ENCODE measurements around the gene KLF15. TPM values are rescaled to one million over a fixed set of nuclear protein-coding genes. Genes with fewer than 3 reads are reported as not detected.

The KLF15 gene
- total RNA-seq (2014; rRNA removed; shearing (Covaris generic)), result 0.03 and 0.31 TPM in 2 replicates

GRCh38 chr3:126357295-126358037, at the start of gene KLF15:
Gene KLF15, minus strand, starts transcription at chr3:126357408. Its CDS starts 4,486 bp downstream, at chr3:126352922.
- peak; percentile 29 for DNase-seq (ENCODE audit: low spot score)

GRCh38 chr3:126406389-126407296, 49.4 kb upstream of the KLF15 start:
- DNase-seq (ENCODE audit: low spot score), result no peak

DNA sequence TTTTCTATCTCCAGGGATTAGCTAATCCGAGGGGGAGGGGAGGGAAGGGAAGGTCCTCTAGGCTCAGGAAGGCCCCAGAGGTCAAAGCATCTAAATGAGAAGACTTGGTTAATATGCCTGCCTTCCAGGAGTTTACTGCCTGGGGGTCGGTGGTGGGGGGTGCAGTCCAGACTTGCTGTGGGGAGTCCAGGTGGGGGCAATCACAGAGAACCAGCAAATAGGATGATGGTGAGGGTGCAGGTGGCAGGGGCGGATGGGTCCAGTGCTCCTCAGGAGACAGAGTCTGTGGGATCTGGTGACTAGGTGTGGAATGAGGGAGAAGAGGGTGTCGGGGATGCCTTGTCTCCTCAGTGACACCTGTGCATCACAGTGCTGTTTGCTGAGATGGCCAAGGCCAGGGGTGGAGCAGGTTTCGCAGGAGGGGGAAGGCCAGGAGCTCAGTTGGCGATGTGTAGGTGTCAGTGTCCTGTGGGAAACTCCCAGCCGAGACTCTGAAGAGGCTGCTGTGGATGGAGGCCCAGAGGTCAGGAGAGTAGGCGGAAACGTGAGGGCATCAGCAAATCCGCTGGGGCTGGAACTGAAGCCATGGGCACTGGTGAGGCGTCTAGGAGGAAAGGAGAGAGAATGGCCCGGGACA, 45.6 kb upstream of the KLF15 start:
- no peak for DNase-seq (ENCODE audit: low spot score)

DNA sequence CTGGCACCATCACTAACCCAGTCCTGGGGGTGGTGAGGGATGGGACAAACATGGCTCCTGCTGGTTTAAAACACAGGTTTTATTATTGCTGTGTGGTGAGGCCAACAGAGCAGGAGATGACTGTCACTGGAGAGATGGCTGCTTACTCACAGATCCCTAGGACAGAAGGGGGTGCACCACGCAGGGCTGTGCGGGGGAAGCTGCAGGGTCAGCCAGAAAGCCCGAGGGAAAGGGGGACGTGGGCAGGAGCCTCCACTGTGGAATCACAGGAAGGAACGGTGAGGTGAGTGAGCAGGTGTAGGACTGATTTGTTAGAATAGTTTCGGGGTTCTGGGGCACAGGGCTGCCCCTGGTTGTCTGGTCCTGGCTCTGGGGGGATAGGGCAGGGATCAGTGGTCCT, 45.0 kb upstream of the KLF15 start:
- DNase-seq (ENCODE audit: low spot score), result no peak

- DNase-seq (ENCODE audit: low spot score), result no peak
Measured at GRCh38 chr3:126401611-126402160, 44.5 kb upstream of the KLF15 start.

GRCh38 chr3:126399756-126400155, 42.5 kb upstream of the KLF15 start:
- no peak for DNase-seq (ENCODE audit: low spot score)

- no peak for DNase-seq (ENCODE audit: low spot score)
Measured at GRCh38 chr3:126399351-126399735, 42.1 kb upstream of the KLF15 start.

GRCh38 chr3:126398423-126399350, 41.5 kb upstream of the KLF15 start:
- no peak for DNase-seq (ENCODE audit: low spot score)

GRCh38 chr3:126397610-126398422, 40.6 kb upstream of the KLF15 start:
- no peak for DNase-seq (ENCODE audit: low spot score)

DNA sequence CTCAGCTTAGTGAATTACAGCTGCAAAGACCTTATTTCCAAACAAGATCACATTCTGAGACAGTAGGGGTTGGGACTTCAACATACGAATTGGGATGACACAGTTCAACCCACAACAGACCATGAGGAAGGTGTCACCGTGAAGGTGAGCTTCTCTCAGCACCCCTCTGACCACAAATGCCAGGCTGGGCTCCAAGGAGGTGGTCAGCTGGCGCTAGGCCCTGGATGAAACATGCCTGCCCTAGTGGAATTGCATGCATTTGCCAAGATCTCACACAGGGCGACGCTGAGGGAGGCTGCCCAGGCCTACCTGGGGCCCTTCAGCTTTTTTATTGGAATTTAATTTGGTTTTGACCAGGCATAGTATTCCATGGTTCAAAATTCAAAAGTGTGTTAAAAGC, 39.3 kb upstream of the KLF15 start:
- DNase-seq (ENCODE audit: low spot score), result no peak

- no peak for DNase-seq (ENCODE audit: low spot score)
Measured at GRCh38 chr3:126395846-126396513, 38.8 kb upstream of the KLF15 start.

- no peak for DNase-seq (ENCODE audit: low spot score)
Measured at GRCh38 chr3:126394977-126395321, 37.7 kb upstream of the KLF15 start.

DNA sequence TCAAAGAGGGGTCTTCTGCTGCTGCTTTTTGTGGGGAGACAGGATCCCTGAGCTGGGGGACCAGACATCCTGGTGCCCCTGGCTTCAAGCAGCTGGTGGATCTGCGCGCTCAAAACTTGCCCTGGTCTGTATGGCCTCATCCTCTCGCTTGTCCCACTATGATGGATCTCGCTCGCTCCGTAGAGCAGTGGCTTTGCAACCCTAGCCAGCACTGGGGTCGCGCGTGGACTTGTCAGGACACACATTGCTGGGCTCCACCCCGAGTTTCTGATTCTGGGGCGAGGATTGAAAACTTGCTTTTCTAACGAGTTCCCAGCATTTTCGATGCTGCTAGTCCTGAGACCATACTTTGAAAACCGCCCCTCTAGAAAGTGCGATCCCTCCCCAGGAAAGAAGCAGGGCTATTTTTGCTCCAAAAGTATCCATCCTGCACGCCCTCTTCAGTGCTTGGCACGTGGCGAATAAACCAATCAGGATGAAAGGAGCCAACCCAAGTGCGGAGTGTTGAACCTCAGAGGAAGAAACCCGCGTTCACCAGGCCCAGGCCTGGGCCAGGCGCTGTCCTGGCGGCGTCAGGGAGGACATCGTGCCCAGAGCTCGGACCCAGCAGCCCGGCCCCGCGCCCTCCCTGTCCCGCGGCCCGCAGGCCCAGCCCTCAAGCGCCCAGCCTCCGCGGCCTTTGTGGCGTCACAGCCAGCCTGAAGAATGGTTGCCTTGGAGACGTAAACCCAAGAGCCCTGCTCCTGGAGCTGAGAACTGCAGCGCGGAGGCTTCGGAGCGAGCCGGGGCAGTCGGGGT, 37.2 kb upstream of the KLF15 start, which contains the start of gene CFAP100:
CFAP100 (plus strand) TSS at position 731 of the 798 bp plus-strand sequence. CDS start 1,092 bp downstream, outside the sequence.
- no peak for DNase-seq (ENCODE audit: low spot score)

DNA sequence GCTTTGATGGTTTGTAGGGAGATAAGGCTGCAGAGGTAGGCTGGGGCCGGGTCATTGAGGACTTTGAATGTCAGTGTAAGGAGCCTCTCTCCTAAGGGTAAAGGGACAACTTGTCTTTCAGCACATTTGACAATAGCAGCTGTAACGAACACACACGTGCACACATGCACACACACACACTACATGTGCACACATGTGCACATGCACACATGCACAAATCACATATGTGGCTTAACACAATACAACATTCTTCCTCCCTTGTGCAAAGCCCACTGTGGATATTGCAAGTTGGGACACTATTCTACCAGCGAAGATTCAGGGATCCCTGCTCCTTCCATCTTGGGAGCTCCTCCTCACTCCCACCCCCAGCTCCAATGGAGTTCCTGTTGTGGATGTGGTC, 36.4 kb upstream of the KLF15 start:
- no peak for DNase-seq (ENCODE audit: low spot score)

DNA sequence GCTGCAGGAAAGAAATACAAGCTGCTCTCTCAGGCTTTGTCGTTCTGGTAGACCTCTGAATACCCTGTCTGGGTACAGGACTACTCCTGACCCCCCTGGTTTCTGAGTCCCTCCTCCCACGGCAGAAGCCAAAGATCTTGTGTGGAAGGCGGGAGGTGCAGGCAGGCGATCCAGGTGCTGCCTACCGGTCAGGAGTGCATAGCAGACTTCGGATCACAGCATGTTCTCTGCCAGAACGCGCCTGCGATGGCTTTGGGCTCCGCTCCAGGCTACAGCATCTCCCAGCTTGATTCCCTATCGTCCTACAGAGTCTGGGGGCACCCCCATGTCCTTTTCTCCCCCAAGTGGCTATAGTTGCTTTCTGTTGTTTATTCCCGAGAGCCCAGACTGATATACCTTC, 35.0 kb upstream of the KLF15 start:
- DNase-seq (ENCODE audit: low spot score), result no peak

GRCh38 chr3:126391631-126392030, 34.4 kb upstream of the KLF15 start:
- no peak for DNase-seq (ENCODE audit: low spot score)

DNA sequence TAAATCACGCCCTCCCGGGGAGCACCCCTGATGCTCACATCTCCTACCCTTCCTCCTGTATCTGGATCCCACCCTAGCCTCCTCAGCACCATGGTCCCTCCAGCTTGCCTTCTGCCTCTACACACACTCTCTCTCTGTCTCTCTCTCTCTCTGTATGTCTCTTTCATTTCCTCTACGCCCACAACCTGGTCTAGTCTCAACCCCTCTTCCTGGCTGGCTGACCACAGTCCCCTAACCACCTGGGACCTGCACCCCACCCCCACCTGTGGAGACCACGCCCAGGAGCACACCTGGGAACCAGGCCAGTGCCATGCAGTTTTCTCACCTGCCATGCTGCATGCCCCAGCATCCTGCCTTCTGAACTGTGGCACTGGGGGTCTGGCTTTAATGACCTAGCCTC, 33.5 kb upstream of the KLF15 start:
- DNase-seq (ENCODE audit: low spot score), result no peak

DNA sequence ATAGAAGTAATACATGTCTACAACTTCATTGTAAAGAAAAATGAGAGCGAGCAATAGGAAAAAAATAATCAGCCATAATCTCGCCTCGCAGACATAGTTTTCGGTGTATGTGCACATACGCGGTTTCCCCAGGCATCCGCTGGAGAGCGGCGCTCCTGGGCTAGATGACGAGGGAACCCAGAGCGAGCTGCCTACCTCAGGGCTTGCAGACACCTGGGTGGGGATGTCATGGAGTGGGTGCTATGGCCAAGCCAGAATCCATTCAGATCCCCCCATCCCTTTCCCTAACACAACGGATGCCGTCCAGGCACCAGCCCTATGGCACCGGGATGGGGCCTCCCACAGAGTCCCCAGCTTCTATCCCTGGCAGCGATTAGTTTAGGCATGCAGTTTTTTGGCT, 33.0 kb upstream of the KLF15 start:
- DNase-seq (ENCODE audit: low spot score), result no peak

DNA sequence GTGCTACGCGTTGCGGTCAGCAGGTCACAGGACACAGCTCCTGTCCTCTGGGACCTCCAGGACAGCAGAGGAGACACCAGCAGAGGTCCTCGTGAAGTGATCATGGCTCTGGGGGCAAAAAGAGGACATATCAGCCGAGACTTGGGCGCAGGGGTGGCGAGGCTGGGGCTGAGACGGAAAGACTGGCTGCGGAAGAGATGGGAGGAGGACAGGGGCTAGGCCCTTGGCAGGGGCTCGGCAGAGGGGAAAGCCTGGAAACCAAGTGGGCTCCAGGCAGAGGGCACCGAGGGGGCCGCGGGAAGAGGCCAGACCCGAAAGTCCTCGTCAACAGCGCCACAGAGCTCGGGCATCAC, 32.6 kb upstream of the KLF15 start:
- no peak for DNase-seq (ENCODE audit: low spot score)

Measured in A172 (cell line).